IgD-negative memory B cell (primary cell): ENCODE measurements around the gene FBXW5. TPM values are rescaled to one million over a fixed set of nuclear protein-coding genes. Genes with fewer than 3 reads are reported as not detected.
A peak's percentile ranks its signal among the peaks of the same experiment; 100 is the strongest.

Source experiments
- H3K27ac Mint-ChIP-seq, 3 donors: one replicate each; pipeline ENCODE4 v1.8.0; 2020 to 2022; ENCODE audit warnings: mild to moderate bottlenecking in 3 of 3, mixed read lengths in 3 of 3, moderate library complexity in 1 of 3
- H3K27me3 Mint-ChIP-seq: one replicate; pipeline ENCODE4 v1.8.0; 2021; ENCODE audit warnings: mixed read lengths
- H3K36me3 Mint-ChIP-seq: one replicate; pipeline ENCODE4 v1.8.0; 2020; ENCODE audit warnings: mild to moderate bottlenecking, mixed read lengths
- H3K4me1 Mint-ChIP-seq, 3 donors: one replicate each; pipeline ENCODE4 v1.8.0; 2020 to 2022; ENCODE audit warnings: mixed read lengths in 3 of 3, mild to moderate bottlenecking in 1 of 3
- H3K4me3 Mint-ChIP-seq, 4 donors: one replicate each; pipeline ENCODE4 v1.8.0; 2020 to 2022; ENCODE audit warnings: mild to moderate bottlenecking in 4 of 4, mixed read lengths in 4 of 4, moderate library complexity in 3 of 4
- H3K9me3 Mint-ChIP-seq, 3 donors: one replicate each; pipeline ENCODE4 v1.8.0; 2020 to 2021; ENCODE audit warnings: mixed read lengths in 3 of 3, mild to moderate bottlenecking in 1 of 3
- polyA plus RNA-seq: library from polyadenylated mRNA; unstranded; fragments of 300-500 nt; fragmentation: Illumina TruSeq; gene quantifications from one replicate; pipeline ENCODE4 v1.2.3, GENCODE V29; 2021

The FBXW5 gene
- polyA plus RNA-seq, 1 donor from 2014 or later, result 108 TPM

DNA sequence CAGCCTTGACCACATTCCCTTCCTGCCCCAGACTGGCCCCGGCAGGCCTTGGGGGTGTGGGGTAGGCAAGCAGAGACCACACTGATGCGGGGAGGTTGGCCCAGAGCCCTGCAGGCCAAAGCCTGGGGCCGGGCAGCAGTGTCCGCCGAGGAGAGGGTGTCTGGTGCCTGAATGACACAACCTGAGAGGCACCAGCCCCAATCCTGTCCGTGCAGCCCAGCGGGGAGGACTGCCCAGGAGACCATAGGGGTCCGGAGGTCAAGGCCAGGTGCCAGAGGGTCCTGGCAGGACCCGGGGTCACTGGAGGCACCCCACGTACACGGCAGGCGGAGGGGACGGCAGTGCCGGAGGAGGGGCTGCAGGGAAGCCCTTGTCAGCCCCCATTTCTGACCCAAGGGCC, 27.2 kb upstream of the FBXW5 start:
- Mint-ChIP-seq H3K36me3 (no peaks in the 10 kb centered on the region), H3K4me3 (no peak overlapping the region), H3K27ac (no peak overlapping the region), H3K9me3 (no peaks in the 10 kb centered on the region), H3K4me1 (peaks cover 0 to 3% (median 2%) of the 10 kb centered on the region in 3 donors), H3K27me3 (peaks cover 4% of the 10 kb centered on the region)

GRCh38 chr9:136970361-136970760, 25.8 kb upstream of the FBXW5 start:
- Mint-ChIP-seq H3K4me1 (peaks cover 5 to 11% (median 6%) of the 10 kb centered on the region in 3 donors), H3K27me3 (peaks cover 9% of the 10 kb centered on the region), H3K9me3 (no peaks in the 10 kb centered on the region), H3K4me3 (no peak overlapping the region), H3K36me3 (no peaks in the 10 kb centered on the region), H3K27ac (no peak overlapping the region)

DNA sequence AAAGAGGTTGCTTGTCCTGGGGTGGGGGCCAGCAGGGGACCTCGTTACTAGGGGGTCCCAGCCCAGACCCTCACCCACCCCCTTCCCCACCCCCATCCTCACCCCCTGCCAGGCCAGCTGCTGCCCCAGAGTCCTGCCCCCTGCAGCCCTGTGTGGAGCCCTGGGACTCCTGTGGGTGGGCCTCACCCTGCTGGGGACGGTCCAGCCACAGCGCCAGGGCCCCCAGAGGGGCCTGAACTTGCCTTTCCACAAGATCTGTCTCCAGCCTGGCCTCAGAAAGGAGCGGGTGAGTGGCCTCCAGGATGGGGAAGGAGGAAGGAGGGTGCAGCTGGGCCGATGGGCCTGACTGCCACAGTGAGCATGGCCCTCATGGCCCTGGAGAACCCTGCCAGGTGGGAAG, 25.2 kb upstream of the FBXW5 start:
- Mint-ChIP-seq H3K4me3 (peak overlapping the region in 1 of 4 donors; percentile 65), H3K27me3 (peaks cover 9% of the 10 kb centered on the region)

DNA sequence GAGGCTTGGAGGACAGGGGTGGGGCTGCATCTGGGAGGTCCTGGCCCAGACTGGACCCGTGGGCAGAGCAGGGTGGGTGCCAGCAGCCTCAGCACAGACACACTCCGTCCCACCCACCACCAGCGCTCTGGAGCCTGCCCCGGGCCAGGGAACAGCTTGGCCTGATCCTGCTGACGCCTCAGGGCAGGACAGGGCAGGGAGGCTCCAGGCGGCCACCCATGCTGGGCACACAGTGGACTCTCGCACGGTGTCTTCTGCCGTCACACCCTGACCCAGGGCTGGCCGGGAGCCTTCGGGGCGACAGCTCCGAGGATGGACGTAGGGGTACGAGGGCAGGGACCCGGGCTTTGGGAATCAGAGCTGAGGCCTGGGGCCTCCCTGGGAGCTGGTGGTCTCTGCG, 24.6 kb upstream of the FBXW5 start:
- H3K9me3 Mint-ChIP-seq, result no peaks in the 10 kb centered on the region
- peaks cover 5 to 15% (median 6%) of the 10 kb centered on the region in 3 donors for H3K4me1 Mint-ChIP-seq
- no peaks in the 10 kb centered on the region for H3K36me3 Mint-ChIP-seq

More for the DNA sequence above, 25.2 kb upstream of the FBXW5 start:
- no peaks in the 10 kb centered on the region for H3K9me3 Mint-ChIP-seq
- peaks cover 3 to 12% (median 6%) of the 10 kb centered on the region in 3 donors for H3K4me1 Mint-ChIP-seq
- H3K27ac Mint-ChIP-seq, result peak overlapping the region in 1 of 3 donors; percentile 47
- no peaks in the 10 kb centered on the region for H3K36me3 Mint-ChIP-seq

DNA sequence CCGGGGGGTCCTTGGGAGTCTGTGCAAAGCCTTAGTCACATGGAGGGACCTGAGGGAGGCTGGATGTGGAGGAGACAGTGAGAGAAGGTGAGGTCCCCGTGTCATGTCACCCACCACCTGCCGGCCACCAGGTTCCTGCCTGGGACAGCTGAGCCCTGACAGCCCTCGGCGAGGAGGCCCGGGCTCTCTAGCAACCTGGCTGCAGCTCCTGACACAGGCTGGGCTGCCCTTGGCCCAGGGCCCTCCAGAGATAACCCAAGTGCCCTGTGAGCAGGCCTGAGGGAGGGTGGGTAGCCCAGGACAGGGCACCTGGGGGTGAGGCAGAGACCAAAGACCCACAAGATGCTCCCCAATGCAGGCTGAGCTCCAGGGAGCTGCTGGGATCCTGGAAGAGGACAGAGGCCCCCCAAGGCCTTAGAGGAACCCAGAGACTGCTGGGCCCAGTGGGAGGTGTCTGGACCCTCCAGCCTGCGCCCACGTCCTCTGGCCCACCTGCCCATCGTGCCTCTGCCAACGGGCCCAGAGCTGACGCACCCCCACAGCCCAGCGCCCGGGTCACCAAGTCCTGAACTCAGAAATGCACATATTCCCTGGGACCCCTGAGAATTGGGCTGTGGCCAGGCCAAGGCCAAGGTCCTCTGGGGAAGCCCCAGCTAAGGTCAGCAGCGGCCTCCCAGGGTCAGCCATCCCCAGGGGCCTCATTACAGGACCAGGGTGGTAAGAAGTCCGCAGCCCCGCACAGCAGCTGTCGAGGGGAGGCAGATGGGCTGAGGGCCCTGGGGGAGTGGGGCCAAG, 24.0 kb upstream of the FBXW5 start:
- Mint-ChIP-seq H3K27ac (no peak overlapping the region), H3K27me3 (peaks cover 9% of the 10 kb centered on the region), H3K4me3 (no peak overlapping the region), H3K9me3 (no peaks in the 10 kb centered on the region), H3K36me3 (no peaks in the 10 kb centered on the region), H3K4me1 (peaks cover 5 to 15% (median 6%) of the 10 kb centered on the region in 3 donors)

More for the DNA sequence above, 24.6 kb upstream of the FBXW5 start:
- peaks cover 9% of the 10 kb centered on the region for H3K27me3 Mint-ChIP-seq
- H3K27ac Mint-ChIP-seq, result no peak overlapping the region
- no peak overlapping the region for H3K4me3 Mint-ChIP-seq

DNA sequence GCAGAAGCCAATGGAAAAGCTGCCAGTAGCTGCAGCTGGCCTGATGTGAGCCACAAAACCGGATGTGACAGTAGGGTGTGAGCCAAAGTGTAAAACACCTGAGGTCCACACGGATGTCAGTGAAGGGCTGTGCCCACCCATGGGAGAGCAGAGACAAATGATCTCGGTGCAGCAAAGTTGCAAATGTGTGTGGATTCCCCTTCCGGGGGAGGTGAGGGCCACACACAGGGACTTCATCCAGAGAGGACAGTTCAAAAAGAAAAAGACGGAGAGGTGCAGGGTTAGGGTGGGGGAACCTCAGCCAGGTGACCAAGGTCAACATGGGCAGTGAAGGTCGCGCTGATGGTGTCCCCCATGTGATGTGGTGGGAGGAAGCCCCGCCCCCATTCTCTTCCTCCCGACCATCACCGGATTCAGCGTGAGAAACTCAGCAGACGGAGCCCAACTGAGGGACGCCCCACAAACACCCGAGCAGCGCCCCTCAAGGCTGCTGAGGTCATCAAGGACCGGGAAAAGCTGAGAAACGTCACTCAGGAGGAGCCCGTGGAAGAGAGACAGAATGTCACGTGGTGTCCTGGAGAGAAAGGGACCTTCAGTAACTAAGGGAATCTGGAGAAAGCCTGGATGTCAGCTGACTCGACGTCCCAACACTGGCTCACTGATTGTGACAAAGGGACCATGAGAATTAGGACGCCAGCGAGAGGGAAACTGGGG, 21.4 kb upstream of the FBXW5 start:
- H3K4me1 Mint-ChIP-seq, result peaks cover 5 to 15% (median 6%) of the 10 kb centered on the region in 3 donors

DNA sequence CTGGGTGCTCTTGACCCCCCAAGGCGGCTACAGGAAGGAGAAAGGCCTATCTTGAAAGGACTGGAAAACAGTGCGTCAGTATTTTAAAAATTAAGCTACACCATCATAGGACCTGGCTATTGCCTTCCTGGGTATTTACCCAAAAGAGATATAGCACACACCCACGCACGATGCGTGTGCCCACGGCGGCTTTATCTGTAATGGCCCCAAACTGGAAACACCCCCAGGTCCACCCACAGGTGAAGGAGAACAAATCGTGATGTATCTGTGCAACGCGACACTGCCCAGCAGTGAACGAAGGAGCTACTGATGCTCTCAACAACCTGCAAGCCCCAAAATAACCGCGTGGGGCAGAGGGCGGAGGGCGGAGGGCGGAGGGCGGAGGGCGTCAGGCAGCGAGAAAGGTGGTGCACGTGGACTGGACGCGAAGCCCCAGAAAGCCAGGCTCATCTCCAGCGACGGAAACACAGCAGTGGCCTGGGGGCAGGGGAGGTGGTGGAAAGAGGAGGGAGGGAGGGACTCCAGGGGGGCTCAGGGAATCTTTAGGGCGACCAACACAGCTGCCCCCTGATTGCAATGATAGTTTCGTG, 20.4 kb upstream of the FBXW5 start:
- Mint-ChIP-seq H3K9me3 (no peaks in the 10 kb centered on the region), H3K27me3 (peaks cover 9% of the 10 kb centered on the region), H3K4me3 (peak overlapping the region in 1 of 4 donors; percentile 71), H3K36me3 (no peaks in the 10 kb centered on the region), H3K4me1 (peaks cover 5 to 15% (median 6%) of the 10 kb centered on the region in 3 donors), H3K27ac (peak overlapping the region in 1 of 3 donors; percentile 14)

More for the DNA sequence above, 21.4 kb upstream of the FBXW5 start:
- H3K4me3 Mint-ChIP-seq, result peak overlapping the region; percentile 76 to 92 (median 84)
- H3K9me3 Mint-ChIP-seq, result no peaks in the 10 kb centered on the region
- H3K27me3 Mint-ChIP-seq, result peaks cover 9% of the 10 kb centered on the region
- H3K27ac Mint-ChIP-seq, result peak overlapping the region; percentile 46 to 94 (median 80)
- H3K36me3 Mint-ChIP-seq, result no peaks in the 10 kb centered on the region

DNA sequence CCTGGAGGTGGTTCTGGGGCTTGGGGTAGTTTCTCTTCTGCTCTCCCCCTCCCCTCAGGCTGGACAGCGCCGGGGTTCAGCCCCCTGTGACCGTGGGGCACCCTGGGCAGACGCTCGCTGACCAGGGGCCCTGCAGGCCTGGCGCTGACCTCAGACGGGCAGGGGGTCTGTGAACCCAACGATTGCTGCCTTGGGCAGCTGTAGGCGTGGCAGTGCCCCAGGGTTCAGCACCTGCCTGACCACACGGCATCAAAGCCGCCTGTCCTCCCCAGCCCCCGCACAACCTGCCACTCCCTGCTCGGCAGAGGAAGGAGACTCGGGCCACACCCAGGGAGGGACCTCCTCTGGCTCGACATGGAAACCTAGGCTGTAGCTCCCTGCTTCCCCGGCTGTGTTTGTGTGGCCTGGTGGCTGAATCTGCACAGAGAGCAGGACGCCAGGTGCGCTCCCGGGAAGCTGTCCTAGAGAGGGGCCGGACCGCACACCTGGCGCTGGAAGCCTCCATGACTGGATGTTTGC, 19.7 kb upstream of the FBXW5 start:
- no peaks in the 10 kb centered on the region for H3K9me3 Mint-ChIP-seq
- no peaks in the 10 kb centered on the region for H3K36me3 Mint-ChIP-seq
- peaks cover 5 to 15% (median 6%) of the 10 kb centered on the region in 3 donors for H3K4me1 Mint-ChIP-seq
- peaks cover 9% of the 10 kb centered on the region for H3K27me3 Mint-ChIP-seq
- H3K4me3 Mint-ChIP-seq, result peak overlapping the region in 1 of 4 donors; percentile 71
- H3K27ac Mint-ChIP-seq, result no peak overlapping the region

GRCh38 chr9:136963751-136964150, 19.2 kb upstream of the FBXW5 start:
- Mint-ChIP-seq H3K9me3 (no peaks in the 10 kb centered on the region), H3K4me1 (peaks cover 5 to 15% (median 6%) of the 10 kb centered on the region in 3 donors), H3K27ac (no peak overlapping the region), H3K36me3 (no peaks in the 10 kb centered on the region), H3K27me3 (peaks cover 9% of the 10 kb centered on the region), H3K4me3 (no peak overlapping the region)

- Mint-ChIP-seq H3K27me3 (peaks cover 11% of the 10 kb centered on the region), H3K4me3 (no peak overlapping the region), H3K4me1 (peaks cover 5 to 15% (median 6%) of the 10 kb centered on the region in 3 donors), H3K9me3 (no peaks in the 10 kb centered on the region), H3K27ac (no peak overlapping the region), H3K36me3 (no peaks in the 10 kb centered on the region)
Observed at GRCh38 chr9:136963341-136963740, 18.8 kb upstream of the FBXW5 start.

DNA sequence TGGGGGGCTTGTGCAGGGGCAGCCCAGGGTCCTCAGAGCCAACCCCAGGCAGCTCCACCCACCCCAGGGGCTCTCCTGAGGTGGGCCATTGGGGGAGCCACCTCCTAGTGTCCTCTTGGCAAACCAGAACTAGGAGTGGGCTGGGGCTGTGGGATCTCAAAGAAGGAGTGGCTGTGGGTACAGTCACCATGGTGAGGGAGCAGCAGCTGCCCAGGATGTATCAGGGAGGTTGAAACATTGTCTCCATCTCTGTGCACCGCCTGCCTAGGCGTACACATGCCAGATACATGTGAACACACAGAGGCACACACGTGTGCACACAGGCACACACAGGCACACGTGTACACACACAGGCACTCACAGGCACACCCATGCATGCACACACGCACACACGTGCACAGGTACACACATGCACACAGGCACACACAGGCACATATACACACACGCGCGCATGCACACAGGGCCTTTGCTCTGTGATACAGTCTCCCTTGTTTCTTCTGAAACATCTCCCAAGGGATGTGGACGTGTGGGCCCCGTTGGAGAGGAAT, 18.2 kb upstream of the FBXW5 start:
- Mint-ChIP-seq H3K4me1 (peaks cover 5 to 15% (median 6%) of the 10 kb centered on the region in 3 donors), H3K27ac (peak overlapping the region in 1 of 3 donors; percentile 53), H3K4me3 (no peak overlapping the region), H3K9me3 (no peaks in the 10 kb centered on the region), H3K36me3 (no peaks in the 10 kb centered on the region), H3K27me3 (peaks cover 11% of the 10 kb centered on the region)

DNA sequence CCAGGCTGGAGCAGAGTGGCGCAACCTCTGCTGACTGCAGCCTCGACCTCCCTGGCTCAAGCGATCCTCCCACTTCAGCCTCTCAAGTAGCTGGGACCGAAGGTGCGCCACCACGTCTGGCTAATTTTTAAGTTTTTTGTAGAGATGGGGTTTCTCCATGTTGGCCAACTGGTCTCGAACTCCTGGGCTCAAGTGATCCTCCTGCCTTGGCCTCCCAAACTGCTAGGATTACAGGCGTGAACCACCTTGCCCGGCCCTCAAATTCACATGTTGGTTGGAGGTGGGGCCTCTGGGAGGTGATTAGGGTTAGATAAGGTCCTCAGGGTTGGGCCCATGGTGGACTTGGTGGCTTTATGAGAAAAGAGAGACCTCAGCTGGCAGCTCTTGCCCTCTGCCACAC, 17.6 kb upstream of the FBXW5 start:
- no peaks in the 10 kb centered on the region for H3K9me3 Mint-ChIP-seq
- peaks cover 11% of the 10 kb centered on the region for H3K27me3 Mint-ChIP-seq
- no peak overlapping the region for H3K4me3 Mint-ChIP-seq
- H3K36me3 Mint-ChIP-seq, result no peaks in the 10 kb centered on the region
- no peak overlapping the region for H3K27ac Mint-ChIP-seq
- peaks cover 5 to 15% (median 6%) of the 10 kb centered on the region in 3 donors for H3K4me1 Mint-ChIP-seq

DNA sequence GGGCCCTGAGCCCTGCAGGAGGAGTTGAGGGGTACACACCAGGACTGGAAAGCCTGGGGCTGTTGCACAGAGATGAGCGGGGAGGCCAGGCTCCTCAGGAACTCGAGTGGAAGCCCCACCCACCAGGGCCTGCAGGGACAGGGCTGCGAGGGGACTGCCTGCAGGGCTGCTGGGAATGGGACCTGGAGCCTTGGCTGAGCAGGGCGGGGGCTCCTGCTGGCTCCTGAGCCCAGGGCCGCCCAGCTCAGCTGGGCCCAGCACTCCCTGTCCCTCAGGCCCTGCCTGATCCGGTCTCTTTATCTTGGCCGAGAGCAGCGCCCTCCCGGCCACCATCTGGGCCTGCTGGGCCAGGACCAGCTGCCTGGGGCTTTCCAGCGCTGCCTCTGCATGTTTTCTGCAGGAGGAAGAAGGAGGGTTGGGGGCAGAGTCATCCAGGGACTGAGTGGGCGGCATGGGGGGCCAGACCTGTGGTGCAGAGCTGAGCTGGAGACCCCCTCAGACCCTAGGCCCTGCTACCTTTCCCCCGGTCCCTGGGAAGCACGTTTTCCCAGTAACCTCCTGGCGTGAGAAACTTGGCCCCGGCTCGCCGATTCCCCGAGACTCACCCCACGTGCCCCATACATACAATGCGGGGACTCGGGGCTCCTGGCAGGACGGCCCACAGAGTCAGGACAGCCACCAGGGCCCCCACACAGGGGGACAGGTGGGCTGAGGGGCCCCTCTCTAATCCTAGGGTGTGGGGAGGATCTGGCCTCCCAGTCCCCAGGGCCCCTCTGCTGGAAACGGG, 16.9 kb upstream of the FBXW5 start:
- Mint-ChIP-seq H3K9me3 (no peaks in the 10 kb centered on the region), H3K4me3 (no peak overlapping the region), H3K27me3 (peaks cover 11% of the 10 kb centered on the region), H3K4me1 (peaks cover 5 to 15% (median 6%) of the 10 kb centered on the region in 3 donors), H3K27ac (no peak overlapping the region), H3K36me3 (no peaks in the 10 kb centered on the region)

DNA sequence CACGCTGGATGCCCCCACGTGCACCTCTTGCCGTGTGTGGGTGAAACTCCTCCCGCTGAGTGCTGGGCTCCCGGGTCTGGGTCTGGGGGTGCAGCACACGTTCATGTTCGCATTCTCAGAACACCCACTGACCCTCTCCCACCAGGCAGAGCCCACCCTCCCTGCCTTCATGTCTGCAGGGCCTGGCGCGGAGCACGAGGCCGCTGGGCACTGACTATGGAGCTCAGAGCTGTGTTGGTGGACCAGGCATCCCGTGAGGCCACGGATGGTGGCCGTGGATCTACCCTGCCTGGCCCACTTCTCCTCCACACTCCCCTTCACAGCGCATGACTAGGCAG, 16.4 kb upstream of the FBXW5 start:
- no peak overlapping the region for H3K27ac Mint-ChIP-seq
- H3K4me3 Mint-ChIP-seq, result no peak overlapping the region
- peaks cover 7% of the 10 kb centered on the region for H3K27me3 Mint-ChIP-seq
- H3K9me3 Mint-ChIP-seq, result no peaks in the 10 kb centered on the region
- H3K36me3 Mint-ChIP-seq, result no peaks in the 10 kb centered on the region
- peaks cover 4 to 9% (median 5%) of the 10 kb centered on the region in 3 donors for H3K4me1 Mint-ChIP-seq
